GM03348 (cell line): ENCODE data around the gene LRP8.
A peak's percentile ranks its signal among the peaks of the same experiment; 100 is the strongest.

ENCODE experiments used
- DNase-seq: peaks from one replicate; pipeline ENCODE4 v3.0.0; 2012; ENCODE audit warnings: low spot score

LRP8 gene

DNA sequence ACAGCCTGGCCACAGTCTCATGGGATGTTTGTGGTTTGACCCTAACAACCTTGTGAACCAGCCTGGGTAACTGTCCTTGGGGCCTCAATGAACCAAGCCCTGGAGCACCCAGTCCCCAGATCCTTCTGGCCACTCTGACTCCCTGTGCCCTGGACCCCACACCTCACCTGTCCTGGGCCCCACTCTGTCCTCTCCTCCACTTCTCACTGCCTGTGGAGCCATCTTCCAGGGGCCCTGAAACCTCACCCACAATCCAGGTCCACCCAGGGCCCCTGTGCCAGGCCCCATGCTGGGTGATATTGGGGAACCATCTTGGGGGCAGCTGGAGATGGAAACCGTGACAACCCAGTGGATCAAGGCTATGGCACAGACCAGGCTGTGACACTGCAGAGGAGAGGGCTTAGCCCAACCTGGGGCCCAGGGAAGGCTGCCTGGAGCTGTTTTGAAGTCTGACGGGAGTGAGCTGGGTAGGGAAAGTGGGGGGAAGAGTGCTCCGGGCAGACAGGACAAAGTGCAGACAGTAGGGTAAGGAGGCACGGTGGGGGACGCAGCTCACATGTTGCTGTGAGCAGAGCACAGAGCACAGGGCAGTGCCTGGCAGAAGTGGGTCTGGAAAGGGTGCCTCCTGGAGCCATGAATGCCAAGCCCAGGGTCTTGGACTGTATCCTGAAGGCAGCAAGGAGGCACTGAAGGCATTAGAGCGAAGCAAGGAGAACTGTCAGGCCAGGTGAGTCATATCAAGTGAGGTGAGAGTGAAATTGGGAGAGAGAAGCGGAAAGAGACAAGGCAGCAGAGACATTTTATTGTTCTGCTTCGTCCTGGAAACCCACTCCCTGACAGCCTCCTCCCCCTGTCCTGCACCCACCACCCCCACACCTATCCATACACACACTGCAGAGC lies 12.1 kb upstream of the LRP8 start:
- no peak for DNase-seq

DNA sequence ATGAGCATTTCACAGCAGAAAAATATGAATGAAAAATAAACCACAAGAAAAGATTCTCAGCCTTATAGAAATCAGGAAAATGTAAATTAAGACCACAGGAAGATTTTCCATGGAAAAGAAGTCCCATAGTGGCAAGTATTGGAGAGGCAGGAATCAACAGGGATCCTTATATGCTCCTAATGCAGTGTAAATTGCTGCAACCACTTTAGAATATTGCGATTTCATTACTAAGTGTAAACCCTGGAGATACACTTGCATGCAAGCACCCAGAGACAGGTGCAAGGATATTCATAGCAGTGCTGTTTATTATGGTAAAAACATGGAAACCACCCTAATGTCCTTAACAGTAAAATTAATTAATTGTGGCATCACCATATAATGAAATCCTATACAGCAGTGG lies 10.6 kb upstream of the LRP8 start:
- no peak for DNase-seq

DNA sequence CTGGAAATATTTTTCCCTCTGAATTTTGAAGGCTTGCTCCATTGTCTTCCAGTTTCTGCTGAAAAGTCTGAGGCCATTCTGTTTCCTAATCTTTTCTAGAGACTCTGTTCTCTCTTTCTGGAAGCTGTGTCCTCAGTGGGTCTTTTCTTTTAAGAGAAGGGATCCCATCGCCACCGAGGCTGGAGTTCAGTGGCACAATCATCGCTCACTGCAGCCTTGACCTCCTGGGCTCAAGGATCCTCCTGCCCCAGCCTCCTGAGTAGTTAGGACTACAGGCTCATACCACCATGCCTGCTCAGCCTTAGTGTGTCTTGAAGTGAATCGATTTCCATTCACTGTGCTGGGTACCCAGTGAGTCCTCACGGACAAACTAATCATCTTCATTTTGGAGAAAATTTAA lies 9.6 kb upstream of the LRP8 start:
- no peak for DNase-seq

DNA sequence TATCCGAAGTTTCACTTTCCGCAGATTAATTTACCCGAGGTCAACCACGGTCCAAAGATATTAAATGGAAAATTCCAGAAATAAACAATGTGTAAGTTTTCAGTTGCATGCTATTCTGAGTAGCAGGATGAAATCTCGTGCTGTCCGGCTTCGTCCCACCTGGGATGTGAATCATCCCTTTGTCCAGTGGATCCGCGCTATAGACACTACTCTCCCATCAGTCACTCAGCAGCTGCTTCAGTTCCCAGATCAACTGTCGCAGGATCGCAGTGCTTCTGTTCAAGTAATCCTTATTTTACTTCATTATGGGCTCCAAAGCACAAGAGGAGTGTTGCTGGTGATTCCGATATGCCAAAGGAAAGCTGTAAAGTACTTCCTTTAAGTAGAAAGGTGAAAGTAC lies 8.3 kb upstream of the LRP8 start:
- no peak for DNase-seq

DNA sequence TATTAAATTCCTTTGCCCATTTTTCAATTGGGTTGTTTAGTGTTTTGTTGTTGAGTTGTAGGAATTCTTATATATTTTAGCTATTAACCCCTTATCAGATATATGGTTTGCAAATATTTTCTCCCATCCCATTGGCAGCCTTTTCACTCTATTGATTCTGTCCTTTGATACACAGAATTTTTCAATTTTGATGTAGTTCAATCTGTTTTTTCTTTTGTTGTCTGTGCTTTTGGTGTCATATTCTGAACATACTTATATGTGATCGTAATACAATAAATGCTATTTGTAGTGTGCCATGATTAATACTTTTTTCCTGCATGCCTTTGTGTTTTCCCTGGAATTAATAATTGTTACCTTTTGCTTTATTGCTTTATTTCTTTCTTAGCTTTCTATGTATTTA lies 7.8 kb upstream of the LRP8 start:
- DNase-seq, result no peak

DNA sequence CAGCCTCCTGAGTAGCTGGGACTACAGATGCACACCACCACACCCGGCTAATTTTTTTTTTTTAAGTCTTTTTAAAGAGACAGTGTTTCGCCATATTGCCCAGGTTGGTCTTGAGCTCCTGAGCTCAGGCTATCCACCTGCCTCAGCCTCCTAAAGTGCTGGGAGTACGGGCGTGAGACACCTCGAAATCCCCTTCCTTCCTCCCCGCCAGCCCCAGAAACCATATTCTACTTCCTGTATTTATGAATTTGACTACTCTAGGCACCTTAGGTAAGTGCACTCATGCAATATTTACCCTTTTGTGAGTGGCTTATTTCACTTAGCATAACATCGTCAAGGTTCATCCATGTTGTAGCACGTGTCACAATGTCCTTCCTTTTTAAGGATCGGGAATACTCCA lies 6.9 kb upstream of the LRP8 start:
- DNase-seq, result no peak

DNA sequence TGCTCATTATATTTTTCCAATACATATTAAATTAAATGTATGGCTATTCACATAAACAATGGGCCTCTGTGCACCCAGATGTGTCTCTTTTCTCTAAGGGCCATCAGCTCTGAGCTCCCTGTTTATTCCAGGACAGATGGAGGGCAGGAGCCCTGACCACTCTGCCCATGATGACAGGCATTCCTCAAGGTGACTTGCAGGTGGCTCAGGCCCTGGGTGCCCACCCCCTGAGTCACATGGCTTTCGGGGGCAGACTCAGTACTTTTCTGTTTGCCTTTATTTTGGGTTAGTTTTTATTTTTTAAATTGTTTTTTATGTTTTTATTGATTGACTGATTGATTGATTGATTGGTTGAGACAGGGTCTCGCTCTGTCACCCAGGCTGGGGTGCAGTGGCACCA lies 6.4 kb upstream of the LRP8 start:
- DNase-seq, result no peak

DNA sequence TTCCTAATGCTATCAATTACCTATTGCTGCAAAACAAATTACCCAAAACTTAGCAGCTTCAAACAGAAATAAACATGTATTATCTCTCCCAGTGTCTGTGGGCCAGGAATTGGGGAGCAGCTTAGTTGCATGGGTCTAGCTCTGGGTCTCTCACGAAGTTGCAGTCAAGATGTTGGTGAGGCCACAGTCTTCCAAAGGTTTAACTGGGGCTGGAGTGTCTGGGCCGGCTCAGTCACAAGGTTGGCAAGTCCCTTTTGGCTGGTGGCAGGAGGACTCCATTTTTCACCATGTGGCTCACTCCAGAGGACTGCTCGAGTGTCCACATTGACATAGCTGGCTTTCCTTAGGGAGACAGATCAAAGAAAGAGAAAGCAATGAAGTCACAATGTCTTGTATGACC lies 5.0 kb upstream of the LRP8 start:
- DNase-seq, result no peak

DNA sequence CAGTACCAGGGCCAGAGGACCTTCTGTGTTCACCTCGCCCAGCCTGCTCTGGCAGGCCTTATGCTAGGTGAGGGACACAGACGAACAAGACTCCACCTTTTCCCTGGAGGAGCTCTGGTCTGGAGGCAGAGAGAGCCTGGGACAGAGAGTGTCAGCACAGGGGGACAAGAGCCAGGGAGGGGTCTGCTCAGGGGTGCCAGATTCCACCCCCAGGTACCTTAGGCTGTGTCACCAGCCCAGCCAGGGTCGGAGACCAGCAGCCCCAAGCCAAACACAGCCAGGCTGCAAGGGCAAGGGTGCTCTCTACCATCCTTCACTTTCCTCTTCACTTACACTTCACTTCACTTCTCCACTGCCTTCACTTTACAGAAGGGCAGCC lies 4.3 kb upstream of the LRP8 start:
- no peak for DNase-seq

DNA sequence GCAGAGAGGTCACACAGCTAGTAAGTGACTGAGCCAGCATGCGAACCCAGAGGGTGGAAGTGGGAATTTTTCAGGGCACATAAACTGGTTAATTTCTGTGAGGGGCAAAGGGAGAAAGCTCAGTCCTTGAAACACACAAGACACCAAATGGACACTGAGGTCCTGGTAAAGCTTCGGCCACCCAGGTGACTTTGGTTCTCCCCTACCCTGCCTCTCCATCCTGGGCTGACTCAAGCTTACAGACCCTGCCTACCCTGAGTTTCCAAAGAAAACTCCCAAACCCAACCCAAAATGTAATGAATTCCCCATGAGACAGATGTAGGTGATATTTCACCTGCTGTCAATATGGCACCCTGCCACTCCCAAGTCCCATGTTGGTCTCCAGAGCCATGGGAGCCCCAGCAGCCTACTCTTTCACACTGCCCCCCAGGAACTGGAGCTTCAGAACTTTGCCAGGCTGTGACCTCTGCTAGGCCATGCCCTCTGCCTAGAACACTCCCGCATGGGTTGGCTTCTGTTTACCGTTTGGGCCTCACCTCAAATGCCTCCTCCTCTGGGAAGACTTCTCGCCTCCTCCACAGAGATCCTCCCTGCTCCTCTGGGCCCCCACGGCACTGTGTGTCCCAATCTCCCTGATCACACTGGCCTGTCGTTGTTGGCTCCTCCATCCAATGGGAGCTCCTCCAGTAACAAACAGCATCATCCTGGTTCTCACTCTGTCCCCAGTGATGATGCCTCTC lies 3.7 kb upstream of the LRP8 start:
- no peak for DNase-seq

DNA sequence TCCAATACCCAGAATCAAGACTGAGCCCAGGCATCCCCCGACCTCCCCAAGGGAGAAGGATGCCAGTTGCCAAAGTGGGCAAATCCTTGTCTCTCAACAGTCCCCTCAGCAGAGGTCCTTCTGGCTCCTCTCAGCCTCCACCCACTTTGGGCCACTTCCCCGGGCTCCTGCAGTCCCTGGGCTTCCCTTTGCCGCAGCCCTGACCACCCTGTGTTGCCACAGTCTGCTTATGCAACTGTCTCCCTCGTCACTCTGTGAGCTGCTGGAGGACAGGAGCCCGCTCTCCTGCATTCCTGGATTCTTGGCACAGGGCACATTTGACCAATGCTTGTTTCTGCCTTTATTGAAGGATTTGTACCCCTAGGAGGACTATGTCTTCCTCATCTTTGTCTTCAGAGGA lies 2.9 kb upstream of the LRP8 start:
- no peak for DNase-seq

DNA sequence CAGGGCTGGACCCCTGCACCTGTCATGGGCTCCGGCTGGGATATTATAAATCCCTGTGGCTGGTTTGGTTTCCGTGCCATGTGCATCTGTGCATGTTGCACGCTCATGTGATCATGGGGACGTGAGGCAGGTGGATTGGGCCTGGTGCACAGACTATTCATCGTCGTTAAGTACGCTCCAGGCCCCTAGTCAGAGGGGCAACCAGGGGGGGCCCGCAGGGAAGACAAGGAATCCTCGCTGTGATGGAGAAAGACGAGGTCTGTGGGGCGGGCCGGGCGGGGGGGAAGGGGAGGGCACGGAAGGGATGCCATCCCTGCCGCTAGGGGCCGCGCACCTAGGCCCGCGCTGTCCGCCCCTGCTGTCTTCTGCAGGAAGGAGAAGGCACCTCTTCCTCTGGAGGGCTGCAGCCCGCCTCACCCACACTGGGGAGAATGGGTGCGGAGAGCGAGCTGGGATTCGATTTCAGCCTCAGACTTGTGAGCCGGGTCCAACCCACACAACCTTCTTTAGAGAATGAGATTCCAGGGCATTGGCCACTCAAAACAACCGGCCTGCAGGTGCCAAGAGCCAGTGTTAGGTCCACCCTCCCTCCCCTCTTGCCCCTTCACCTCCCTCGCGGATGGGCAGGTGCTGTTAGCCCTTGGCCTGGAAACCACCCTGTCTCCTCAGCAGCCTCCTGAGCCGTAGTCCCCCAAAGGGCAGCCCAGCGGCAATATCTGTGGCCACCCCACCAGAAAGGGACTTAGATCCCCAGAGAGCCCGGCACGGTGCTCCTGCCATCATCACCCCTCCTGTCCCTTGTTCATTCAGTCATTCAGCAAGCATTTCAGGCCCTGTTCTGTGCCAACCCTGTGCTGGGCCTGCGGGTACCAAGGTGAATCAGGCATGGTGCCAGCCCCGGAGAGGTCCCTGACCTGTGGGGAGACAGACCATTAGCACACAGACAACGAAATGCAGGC lies 950 bp upstream of the LRP8 start:
- DNase-seq, result no peak

DNA sequence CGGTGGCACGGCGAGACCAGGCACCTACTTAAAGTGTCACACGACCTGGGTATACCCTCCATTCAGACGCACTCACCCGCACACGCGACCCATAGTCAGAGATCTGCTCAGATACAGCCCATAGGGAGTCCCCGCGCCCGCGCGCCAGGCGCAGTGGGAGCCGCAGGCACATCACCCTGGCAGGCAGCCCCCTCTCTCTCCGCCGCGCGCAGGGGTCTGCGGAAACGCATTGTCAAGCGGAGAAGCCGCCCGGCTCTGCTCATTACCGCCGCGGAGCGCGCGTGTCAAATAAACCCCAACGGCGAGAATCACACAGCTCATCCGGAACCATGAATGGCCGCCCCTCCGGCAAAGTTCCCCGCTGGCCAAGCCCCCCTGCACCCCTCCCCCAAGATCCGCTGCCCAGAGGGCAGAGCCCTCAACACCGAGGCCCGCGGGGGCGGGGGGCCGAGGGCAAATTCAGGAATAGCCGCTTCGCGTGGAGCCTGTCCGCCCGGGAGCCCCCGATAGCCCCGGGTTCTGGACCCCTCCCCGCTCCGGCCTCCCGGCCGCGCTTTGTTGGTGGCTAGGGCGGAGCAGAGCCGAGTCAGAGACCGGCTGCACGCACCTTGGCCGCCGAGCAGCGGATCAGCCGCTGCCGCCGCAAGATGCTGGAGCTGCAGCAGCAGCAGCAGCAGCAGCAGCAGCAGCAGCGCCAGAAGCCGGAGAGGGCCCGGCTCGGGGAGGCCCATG lies 522 bp downstream of the LRP8 start:
- DNase-seq, result peak; percentile 52

DNA sequence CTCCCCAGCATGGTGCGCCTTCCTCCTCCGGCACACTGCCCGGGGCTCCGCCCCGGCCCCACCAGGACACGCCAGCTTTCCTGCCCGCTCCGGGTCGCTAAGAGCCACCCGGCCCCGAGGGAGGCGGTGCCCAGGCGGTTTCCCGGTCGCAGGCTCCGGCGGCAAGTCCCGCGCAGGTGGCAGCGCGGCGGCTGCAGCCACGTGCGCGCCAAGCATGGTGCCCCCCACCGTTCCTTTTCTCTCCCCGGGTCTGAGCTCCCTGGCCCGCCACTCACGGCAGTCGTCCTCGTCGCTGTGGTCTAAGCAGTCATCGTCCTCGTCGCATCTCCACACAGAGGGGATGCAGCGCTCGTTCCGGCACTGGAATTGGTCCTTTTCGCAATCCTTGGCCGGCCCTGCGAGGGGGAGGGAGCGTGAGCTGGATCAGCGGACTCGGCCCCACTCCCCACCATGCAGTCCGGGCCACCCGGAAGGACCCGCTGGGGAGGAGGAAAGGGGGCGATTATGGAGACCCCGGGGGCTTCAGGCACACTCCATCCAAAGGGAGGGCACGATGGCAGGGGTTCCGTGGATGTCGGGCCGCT lies 1.2 kb downstream of the LRP8 start:
- DNase-seq, result peak; percentile 40

DNA sequence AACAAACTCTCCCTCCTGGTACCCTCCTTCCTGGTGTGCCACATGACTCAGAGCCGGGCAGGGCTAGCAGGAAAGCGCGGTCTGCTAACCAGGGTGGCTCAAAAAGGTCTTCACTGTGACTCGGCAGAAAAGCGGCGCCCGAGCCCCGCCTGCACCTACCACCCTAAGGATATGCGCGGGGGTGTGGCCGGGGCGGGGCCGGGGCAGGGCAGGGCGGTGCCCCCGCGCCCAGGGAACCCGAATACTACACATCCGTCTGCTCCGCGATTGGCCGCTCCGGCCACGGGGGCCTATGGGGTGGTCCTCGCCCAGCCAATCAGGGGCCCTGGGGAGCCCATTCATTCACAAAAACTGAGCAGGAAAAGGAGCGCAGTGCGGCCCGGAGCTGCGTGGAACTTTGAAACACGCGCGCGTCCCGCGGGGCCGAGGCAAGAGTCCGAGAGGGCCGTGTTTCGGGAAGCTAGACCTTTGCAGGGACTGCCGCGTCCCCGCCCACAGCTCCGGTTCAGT lies 1.7 kb downstream of the LRP8 start:
- DNase-seq, result peak; percentile 98

DNA sequence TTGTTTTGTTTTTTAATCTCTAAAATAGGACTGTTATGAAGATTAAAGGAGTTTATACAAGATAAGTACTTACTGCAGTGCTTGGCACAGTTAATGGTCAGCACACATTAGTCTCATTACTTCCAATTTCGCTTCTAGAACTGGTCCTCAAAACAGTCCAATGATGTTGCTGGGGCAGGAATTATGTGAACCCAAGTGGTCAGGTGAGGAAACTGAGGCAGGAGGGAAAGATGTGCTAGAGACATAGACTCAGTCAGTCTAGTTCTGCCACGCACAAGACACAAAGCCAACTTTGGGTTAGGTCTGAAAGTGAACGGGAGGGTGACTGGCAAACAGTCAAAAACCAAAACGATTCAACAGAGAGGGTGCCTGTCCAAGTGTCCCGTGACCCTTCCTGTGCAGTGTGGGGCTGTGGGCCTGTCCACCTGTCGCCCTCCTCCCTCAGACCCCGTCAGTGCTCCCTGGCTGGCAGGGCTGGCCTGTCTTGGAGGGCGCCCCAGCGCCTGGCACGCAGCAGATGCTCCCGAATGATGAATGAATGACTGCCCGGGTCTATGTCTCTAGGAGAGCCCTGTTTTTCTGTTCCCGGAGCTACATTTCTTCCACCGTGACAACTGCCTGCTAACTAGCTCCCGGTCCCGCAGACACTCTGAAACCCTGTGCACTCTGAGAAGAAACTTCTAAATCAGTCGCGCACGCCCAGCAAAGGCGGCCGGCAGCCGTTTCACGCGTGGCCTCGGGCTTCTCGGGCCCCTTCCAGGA lies 2.4 kb downstream of the LRP8 start:
- no peak for DNase-seq

DNA sequence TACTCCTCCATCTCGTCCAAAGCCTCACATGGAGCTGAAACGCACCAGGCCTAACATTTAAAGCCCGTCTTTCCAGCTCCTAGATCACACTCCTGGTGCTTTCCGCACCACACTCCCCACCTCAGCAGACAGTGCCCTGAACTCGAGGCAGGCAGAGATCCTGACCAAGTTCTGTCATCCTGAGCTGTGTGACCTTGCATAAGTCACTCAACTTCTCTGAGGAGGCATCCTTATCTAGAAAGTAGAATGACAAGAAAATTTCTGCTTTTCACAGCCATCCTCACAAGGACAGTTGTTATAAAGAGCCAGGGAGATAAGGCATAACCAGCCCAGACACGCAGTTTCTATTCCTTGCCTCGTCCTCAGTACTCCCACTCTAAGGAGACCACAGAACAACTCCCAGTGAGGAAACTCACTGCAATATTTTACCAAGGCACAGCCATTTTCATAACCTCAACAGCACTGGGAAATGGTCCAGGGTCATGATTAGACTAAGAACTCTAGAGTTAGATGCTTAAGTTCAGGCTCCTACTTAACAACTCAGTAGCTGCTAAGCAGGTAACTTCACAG lies 3.1 kb downstream of the LRP8 start:
- DNase-seq, result no peak

DNA sequence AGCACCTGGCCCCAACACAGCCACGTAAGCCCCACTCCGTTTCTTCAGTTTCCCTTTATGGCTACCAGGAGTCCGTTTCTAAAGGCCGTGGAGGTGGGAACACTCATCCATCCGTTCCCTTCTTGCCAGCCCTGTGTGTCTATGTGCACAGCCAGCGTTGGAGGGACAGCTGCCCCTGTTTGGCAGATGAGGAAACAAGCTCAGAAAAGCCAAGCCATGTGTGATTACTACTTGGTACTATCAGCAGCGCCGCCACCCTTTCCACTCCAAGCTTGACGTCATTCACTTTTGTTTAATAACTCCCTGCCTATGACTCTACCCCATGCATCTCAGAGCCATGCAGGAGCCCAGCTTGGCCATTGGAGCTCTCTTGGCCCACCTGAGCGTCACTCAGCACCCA lies 3.5 kb downstream of the LRP8 start:
- DNase-seq, result no peak

DNA sequence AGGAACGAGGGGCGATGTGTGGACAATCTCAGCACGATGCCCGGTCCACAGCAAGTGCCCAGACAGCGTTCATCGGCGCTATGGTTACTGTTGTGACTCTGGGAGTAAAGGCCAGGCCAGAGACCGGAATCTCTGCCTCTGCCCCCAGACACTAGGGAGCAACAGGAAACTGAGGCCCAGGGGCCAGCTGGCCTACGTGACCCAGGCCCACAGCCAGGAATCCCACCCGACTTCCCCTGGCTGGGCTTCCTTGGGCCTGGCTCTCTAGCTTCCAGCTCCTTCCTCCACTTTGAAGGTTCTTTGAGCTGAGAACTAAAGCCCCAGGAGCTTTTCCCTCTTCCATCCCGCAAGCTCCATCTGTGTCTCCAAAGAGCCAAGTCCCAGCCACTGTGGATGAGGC lies 4.6 kb downstream of the LRP8 start:
- no peak for DNase-seq
